MCF 10A (cell line): ENCODE measurements around the gene SF1. TPM values are rescaled to one million over a fixed set of nuclear protein-coding genes. Genes with fewer than 3 reads are reported as not detected.
A peak's percentile ranks its signal among the peaks of the same experiment; 100 is the strongest.

Experiments used
- BruUV-seq: library from RNA; stranded (reverse); fragments of 400-500 nt; replicated peaks from 2 replicates; lab custom pipeline; 2021; lab: Mats Ljungman, UMichigan
- CTCF ChIA-PET: fragments of 300-600 bp; sonication (Branson Sonifier 250); formaldehyde crosslinking; extraction: SDS; loops from one replicate; lab custom pipeline; 2021; ENCODE audit warnings: antibody characterized with exemption, inconsistent platforms; lab: Yijun Ruan, JAX
- POLR2A ChIA-PET: fragments of 300-600, 350-650 bp; sonication (Branson Sonifier 250); formaldehyde crosslinking; extraction: SDS; loops from one replicate; lab custom pipeline; 2020; ENCODE audit warnings: antibody characterized with exemption, inconsistent platforms; lab: Yijun Ruan, JAX
- DNase-seq: peaks from one replicate; pipeline ENCODE4 v3.0.0-alpha.2; 2018; ENCODE audit not compliant: unreplicated experiment
- H3K27ac Mint-ChIP-seq: one replicate; pipeline ENCODE4 v1.8.0; 2022; ENCODE audit warnings: mild to moderate bottlenecking, low read depth, mixed read lengths; ENCODE audit not compliant: unreplicated experiment
- H3K27me3 Mint-ChIP-seq: one replicate; pipeline ENCODE4 v1.8.0; 2022; ENCODE audit warnings: mixed read lengths; ENCODE audit not compliant: insufficient read depth, unreplicated experiment
- H3K36me3 Mint-ChIP-seq: one replicate; pipeline ENCODE4 v1.8.0; 2022; ENCODE audit warnings: mild to moderate bottlenecking, moderate library complexity, mixed read lengths; ENCODE audit not compliant: insufficient read depth, unreplicated experiment
- H3K4me1 Mint-ChIP-seq: one replicate; pipeline ENCODE4 v1.8.0; 2022; ENCODE audit warnings: mixed read lengths; ENCODE audit not compliant: insufficient read depth, unreplicated experiment
- H3K4me3 Mint-ChIP-seq: one replicate; pipeline ENCODE4 v1.8.0; 2022; ENCODE audit warnings: mild to moderate bottlenecking, moderate library complexity, mixed read lengths; ENCODE audit not compliant: unreplicated experiment
- H3K9me3 Mint-ChIP-seq: one replicate; pipeline ENCODE4 v1.8.0; 2022; ENCODE audit warnings: mixed read lengths; ENCODE audit not compliant: unreplicated experiment
- CTCF ChIP-seq: fragments of 200-600 bp; IDR thresholded peaks from one replicate; pipeline ENCODE4 v1.8.0; 2022; ENCODE audit warnings: antibody characterized with exemption, mild to moderate bottlenecking; ENCODE audit not compliant: unreplicated experiment
- intact Hi-C: fragments of 100-400 bp; cut with micrococcal nuclease; formaldehyde crosslinking; loops from 2 replicates; pipeline ENCODE4 v1.14.1; 2022
- total RNA-seq: library from RNA; stranded (reverse); gene quantifications from 2 replicates; pipeline ENCODE4 v1.2.3, GENCODE V29; 2022

The SF1 gene
- total RNA-seq, 1 experiment from 2014 or later, result 503 TPM

GRCh38 chr11:64759722-64760719 lies 18.3 kb downstream of the SF1 start, which contains the start of gene PYGM:
PYGM (minus strand) TSS chr11:64759974; CDS start chr11:64759898, 76 bp downstream.
- POLR2A ChIA-PET, result interaction anchor here (0.9 to 6.8 kb wide), 2 partner anchors 15 to 82 kb away, joined by 4 to 86 read pairs; partner anchors contain the start of gene SF1
- Mint-ChIP-seq H3K27ac (peak within 1 kb of the TSS; percentile 64), H3K27me3 (no peaks in the 10 kb centered on the region), H3K4me1 (no peaks in the 10 kb centered on the region), H3K36me3 (peaks cover 30% of the 10 kb centered on the region), H3K9me3 (no peaks in the 10 kb centered on the region), H3K4me3 (no peak within 1 kb of the TSS)
- no peak for TF ChIP-seq CTCF
- BruUV-seq, result no TSS peak
- intact Hi-C loops, result no loop called here
- CTCF ChIA-PET, result interaction anchor here (0.5 to 1.8 kb wide), 5 partner anchors 11 to 310 kb away, joined by 3 to 5 read pairs (median 3); no protein-coding TSS in a partner anchor
- no peak for DNase-seq

GRCh38 chr11:64759131-64759721 lies 19.1 kb downstream of the SF1 start:
- no peaks in the 10 kb centered on the region for H3K4me1 Mint-ChIP-seq
- DNase-seq, result no peak
- intact Hi-C loops, result no loop called here
- ChIA-PET CTCF (interaction anchor here (0.5 to 0.9 kb wide), 2 partner anchors 10 to 309 kb away, joined by 3 read pairs; no protein-coding TSS in a partner anchor), POLR2A (interaction anchor here (6.8 kb wide), 1 partner anchor 16 kb away, joined by 86 read pairs; the partner anchor contains the start of gene SF1)
- H3K9me3 Mint-ChIP-seq, result no peaks in the 10 kb centered on the region
- no peak for TF ChIP-seq CTCF
- H3K4me3 Mint-ChIP-seq, result no peak overlapping the region
- no TSS peak for BruUV-seq
- H3K36me3 Mint-ChIP-seq, result peaks cover 22% of the 10 kb centered on the region
- no peaks in the 10 kb centered on the region for H3K27me3 Mint-ChIP-seq
- no peak overlapping the region for H3K27ac Mint-ChIP-seq

GRCh38 chr11:64758330-64759079 lies 19.8 kb downstream of the SF1 start:
- BruUV-seq, result no TSS peak
- ChIA-PET POLR2A (interaction anchor here (1.1 kb wide), 1 partner anchor 17 kb away, joined by 3 read pairs; no protein-coding TSS in a partner anchor), CTCF (no interaction called here)
- no peaks in the 10 kb centered on the region for H3K4me1 Mint-ChIP-seq
- intact Hi-C loops, result no loop called here
- H3K27ac Mint-ChIP-seq, result no peak overlapping the region
- H3K9me3 Mint-ChIP-seq, result no peaks in the 10 kb centered on the region
- H3K4me3 Mint-ChIP-seq, result no peak overlapping the region
- H3K36me3 Mint-ChIP-seq, result peaks cover 15% of the 10 kb centered on the region
- no peaks in the 10 kb centered on the region for H3K27me3 Mint-ChIP-seq
- TF ChIP-seq CTCF, result no peak
- no peak for DNase-seq
